ENCODE measurements around the gene RBM47.

The RBM47 gene

DNA sequence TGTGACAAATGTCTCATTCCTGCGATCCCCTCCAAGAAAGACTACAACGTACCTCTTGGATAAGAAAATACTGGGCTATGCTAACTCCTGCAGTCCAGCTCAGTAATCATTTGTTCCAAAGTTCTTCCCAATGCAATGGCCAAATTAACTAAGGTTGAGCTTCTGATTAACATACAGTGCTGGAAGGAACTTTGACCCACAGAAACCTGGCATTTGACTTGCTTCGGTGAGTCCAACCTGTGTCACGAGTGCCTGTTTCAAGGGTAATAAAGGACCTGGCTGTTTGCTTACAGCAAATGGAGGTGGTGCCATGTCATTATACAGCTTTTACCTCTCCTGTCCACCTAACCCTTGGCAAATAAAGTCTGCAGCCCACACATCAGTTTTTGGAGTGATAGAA, 83.2 kb downstream of the RBM47 start:
- TF ChIP-seq, protein P1, sequence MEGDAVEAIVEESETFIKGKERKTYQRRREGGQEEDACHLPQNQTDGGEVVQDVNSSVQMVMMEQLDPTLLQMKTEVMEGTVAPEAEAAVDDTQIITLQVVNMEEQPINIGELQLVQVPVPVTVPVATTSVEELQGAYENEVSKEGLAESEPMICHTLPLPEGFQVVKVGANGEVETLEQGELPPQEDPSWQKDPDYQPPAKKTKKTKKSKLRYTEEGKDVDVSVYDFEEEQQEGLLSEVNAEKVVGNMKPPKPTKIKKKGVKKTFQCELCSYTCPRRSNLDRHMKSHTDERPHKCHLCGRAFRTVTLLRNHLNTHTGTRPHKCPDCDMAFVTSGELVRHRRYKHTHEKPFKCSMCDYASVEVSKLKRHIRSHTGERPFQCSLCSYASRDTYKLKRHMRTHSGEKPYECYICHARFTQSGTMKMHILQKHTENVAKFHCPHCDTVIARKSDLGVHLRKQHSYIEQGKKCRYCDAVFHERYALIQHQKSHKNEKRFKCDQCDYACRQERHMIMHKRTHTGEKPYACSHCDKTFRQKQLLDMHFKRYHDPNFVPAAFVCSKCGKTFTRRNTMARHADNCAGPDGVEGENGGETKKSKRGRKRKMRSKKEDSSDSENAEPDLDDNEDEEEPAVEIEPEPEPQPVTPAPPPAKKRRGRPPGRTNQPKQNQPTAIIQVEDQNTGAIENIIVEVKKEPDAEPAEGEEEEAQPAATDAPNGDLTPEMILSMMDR (IDR thresholded peaks at IDR 0.05): no peak

DNA sequence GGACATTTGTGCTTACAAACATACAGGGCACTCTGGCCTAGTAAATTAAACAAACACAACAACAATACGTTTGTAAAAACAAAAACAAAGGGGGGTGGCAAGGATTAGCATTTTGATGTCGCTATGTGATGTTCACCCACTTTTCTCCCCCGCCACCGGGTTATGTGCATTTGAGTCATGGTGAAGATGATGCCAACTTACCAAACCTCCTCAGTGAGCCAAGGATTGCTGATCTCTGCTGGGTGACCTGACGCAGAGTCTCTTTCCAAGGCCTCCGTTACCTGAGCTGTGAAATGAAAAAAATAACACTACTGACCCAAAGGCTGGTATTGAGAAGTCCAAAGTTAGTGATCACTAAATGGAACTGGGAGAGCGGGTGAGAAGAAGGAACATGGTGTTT, 85.4 kb downstream of the RBM47 start:
- TF ChIP-seq, protein P1 (IDR thresholded peaks at IDR 0.05): no peak

DNA sequence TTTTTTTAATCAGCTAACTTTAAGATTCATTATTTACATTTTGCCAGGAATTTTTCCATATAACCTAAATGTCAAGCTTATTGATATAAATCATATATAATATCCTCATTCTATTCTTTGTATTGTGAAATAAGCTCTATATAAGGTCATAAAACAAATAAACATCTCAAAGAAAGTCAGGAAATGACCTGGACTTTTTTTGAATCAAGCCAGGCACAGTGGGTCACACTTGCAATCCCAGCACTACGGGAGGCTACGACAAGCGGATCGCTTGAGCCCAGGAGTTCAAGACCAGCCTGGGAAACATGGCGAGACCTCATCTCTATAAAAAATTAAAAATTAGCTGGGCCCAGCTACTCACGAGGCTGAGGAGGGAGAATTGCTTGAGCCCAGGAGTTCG, 88.9 kb downstream of the RBM47 start:
- TF ChIP-seq, protein P1 (IDR thresholded peaks at IDR 0.05): no peak

DNA sequence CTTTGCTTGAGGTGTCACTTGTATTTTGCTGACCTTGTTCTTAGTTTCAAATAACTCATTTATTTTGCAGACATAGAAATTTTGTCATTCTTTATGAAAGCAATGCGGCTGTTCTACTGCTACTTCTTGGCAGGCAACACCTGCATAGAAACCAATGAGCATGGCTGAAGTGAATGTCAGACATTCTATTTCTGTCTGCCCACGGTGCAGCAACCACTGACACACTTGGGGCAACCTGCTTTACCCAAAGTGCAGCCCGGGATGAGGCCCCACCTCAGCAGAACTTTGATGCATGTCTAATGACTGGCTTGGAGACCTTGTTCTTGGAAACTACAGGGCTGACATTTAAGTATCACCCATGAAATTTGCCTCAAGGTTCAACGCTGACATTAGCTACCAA, 93.6 kb downstream of the RBM47 start:
- TF ChIP-seq, protein P1 (IDR thresholded peaks at IDR 0.05): no peak

DNA sequence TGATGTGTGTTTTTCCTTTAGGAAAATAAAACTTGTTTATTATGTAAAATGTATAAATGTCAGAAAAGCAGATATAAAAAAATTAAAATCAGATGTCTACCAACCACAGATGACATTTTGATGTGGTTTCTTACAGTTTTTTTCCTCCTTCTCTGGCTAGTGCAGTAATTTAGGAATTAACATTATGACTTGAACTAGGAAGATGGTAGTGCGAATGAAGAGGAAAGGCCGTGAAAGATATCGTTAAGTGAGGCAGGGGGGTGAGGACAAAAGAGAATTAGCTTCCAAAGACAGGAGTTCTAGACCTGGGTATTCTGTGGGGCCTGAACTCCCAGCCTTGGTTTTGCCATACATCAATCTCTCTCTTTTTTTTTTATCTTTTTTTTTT, 98.0 kb downstream of the RBM47 start:
- TF ChIP-seq, protein P1 (IDR thresholded peaks at IDR 0.05): no peak

DNA sequence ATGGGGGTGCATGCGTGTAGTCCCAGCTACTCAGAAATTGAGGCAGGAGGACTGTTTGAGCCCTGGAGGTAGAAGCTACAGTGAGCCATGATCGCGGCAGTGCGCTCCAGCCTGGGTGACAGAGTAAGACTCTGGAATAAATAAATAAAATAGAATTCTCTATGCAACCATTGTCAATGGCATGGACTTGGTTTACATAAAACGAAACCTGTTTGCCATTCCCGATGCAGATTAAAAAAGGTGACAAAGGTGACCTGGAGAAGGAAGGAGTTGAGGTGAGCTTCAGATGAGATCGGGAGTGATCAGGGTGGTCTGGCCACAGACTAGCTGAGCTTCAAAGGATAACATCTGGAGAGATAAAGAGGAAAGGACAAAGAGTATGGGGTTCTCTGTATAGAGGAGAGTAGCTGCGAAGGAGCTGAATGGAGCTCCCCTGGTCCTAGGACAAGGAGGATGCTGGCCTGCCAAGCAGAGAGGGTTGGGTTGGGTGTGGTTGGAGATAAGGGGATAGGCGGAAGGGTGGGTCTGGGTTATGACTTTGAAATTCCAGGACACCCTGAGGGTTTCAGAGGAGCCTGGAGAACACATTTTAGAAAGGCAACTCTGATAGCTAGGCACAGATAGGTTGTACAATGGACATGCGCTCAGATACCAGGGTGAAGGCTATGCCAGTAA, 98.6 kb downstream of the RBM47 start:
- TF ChIP-seq, protein P1 (IDR thresholded peaks at IDR 0.05): no peak

DNA sequence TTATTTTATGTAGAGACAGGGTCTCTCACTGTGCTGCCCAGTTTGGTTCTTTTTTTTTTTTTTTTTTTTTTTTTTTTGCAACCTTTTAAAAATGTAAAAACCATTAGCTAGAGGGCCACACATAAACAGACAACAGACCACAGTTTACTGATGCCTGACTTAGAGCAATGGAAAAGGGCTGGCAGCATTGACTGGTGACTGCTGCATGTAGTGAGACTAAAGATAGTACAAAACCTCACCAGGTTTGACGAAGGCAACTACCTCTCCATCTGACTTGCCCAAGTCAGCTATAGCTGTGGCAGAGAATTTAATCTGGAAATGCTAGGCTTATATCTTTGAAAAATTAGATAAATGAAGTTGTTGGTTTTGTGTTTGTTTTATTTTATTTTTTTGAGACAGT, 102.9 kb downstream of the RBM47 start:
- TF ChIP-seq, protein P1 (IDR thresholded peaks at IDR 0.05): no peak

All from LNCAP (cell line).